HepG2 (cell line): ENCODE data around the gene VEGFA. TPM values are rescaled to one million over a fixed set of nuclear protein-coding genes. Genes with fewer than 3 reads are reported as not detected.

Experiments used
- AGO2 ChIP-seq: fragments of 200-400 bp; formaldehyde crosslinking; optimal IDR thresholded peaks from 2 replicates; pipeline ENCODE3; 2017; ENCODE audit warnings: mild to moderate bottlenecking, low read depth, low read length, moderate library complexity
- ATF1 ChIP-seq: IDR thresholded peaks from 2 replicates; pipeline ENCODE4 v1.6.1; 2016; ENCODE audit warnings: mild to moderate bottlenecking, control low read depth
- CAMTA2 ChIP-seq: sonication (generic); formaldehyde crosslinking; IDR thresholded peaks from 2 replicates; pipeline ENCODE4 v1.4.0; 2020; ENCODE audit warnings: mild to moderate bottlenecking, missing genetic modification reagents, borderline replicate concordance
- CREBL2 ChIP-seq: sonication (generic); formaldehyde crosslinking; IDR thresholded peaks from 2 replicates; pipeline ENCODE4 v1.8.1; 2023; ENCODE audit warnings: missing genetic modification reagents, mild to moderate bottlenecking, borderline replicate concordance
- GPBP1L1 ChIP-seq: sonication (generic); formaldehyde crosslinking; IDR thresholded peaks from 2 replicates; pipeline ENCODE4 v1.5.0; 2020; ENCODE audit warnings: mild to moderate bottlenecking, missing genetic modification reagents
- HIC2 ChIP-seq: sonication (generic); formaldehyde crosslinking; IDR thresholded peaks from 2 replicates; pipeline ENCODE4 v1.9.0; 2022; ENCODE audit warnings: low read depth, missing genetic modification reagents
- HMG20B ChIP-seq: conservative IDR thresholded peaks from 2 replicates; pipeline ENCODE4 v1.6.1; 2016; ENCODE audit warnings: missing genetic modification reagents, missing compliant biosample characterization
- MEF2D ChIP-seq: sonication (generic); formaldehyde crosslinking; IDR thresholded peaks from 2 replicates; pipeline ENCODE4 v1.5.1; 2020; ENCODE audit warnings: mild to moderate bottlenecking, missing genetic modification reagents
- MTA1 ChIP-seq: sonication (generic); formaldehyde crosslinking; IDR thresholded peaks from 2 replicates; pipeline ENCODE4 v1.4.0; 2020; ENCODE audit warnings: missing genetic modification reagents, mild to moderate bottlenecking, borderline replicate concordance
- MTA3 ChIP-seq: sonication (generic); formaldehyde crosslinking; IDR thresholded peaks from 2 replicates; pipeline ENCODE4 v1.4.0; 2020; ENCODE audit warnings: missing genetic modification reagents
- NFIC ChIP-seq: IDR thresholded peaks from 2 replicates; pipeline ENCODE4 v1.6.1; 2012; ENCODE audit warnings: mild to moderate bottlenecking, low read length, inconsistent platforms
- NFKB2 ChIP-seq: sonication (generic); formaldehyde crosslinking; IDR thresholded peaks from 2 replicates; pipeline ENCODE4 v1.4.0; 2020; ENCODE audit warnings: missing genetic modification reagents, borderline replicate concordance
- SP2 ChIP-seq: sonication (generic); formaldehyde crosslinking; IDR thresholded peaks from 2 replicates; pipeline ENCODE4 v1.5.1; 2020; ENCODE audit warnings: mild to moderate bottlenecking, missing genetic modification reagents
- SRSF4 ChIP-seq: fragments of 200-400 bp; formaldehyde crosslinking; IDR thresholded peaks from one replicate; pipeline ENCODE4 v1.6.1; 2018; ENCODE audit warnings: mild to moderate bottlenecking, low read depth, low read length, moderate library complexity; ENCODE audit not compliant: poor library complexity, severe bottlenecking
- THRA ChIP-seq: sonication (generic); formaldehyde crosslinking; IDR thresholded peaks from 2 replicates; pipeline ENCODE4 v1.4.0; 2020; ENCODE audit warnings: missing genetic modification reagents, borderline replicate concordance
- ZBTB20 ChIP-seq: sonication (generic); formaldehyde crosslinking; IDR thresholded peaks from 2 replicates; pipeline ENCODE4 v1.8.1; 2023; ENCODE audit warnings: missing genetic modification reagents, low read depth, mild to moderate bottlenecking, borderline replicate concordance
- ZFP82 ChIP-seq: sonication (generic); formaldehyde crosslinking; IDR thresholded peaks from 2 replicates; pipeline ENCODE4 v1.5.1; 2020; ENCODE audit warnings: mild to moderate bottlenecking, missing genetic modification reagents, borderline replicate concordance
- ZNF251 ChIP-seq: sonication (generic); formaldehyde crosslinking; IDR thresholded peaks from 2 replicates; pipeline ENCODE4 v1.9.0; 2021; ENCODE audit warnings: mild to moderate bottlenecking, missing genetic modification reagents
- ZNF276 ChIP-seq: sonication (generic); formaldehyde crosslinking; IDR thresholded peaks from 2 replicates; pipeline ENCODE4 v1.4.0; 2020; ENCODE audit warnings: mild to moderate bottlenecking, low read depth, missing genetic modification reagents
- ZNF430 ChIP-seq: sonication (generic); formaldehyde crosslinking; IDR thresholded peaks from 2 replicates; pipeline ENCODE4 v1.9.0; 2021; ENCODE audit warnings: mild to moderate bottlenecking, missing genetic modification reagents
- ZNF572 ChIP-seq: sonication (generic); formaldehyde crosslinking; IDR thresholded peaks from 2 replicates; pipeline ENCODE4 v1.5.1; 2020; ENCODE audit warnings: mild to moderate bottlenecking, missing genetic modification reagents
- ZNF629 ChIP-seq: sonication (generic); formaldehyde crosslinking; conservative IDR thresholded peaks from 2 replicates; pipeline ENCODE4 v1.5.0; 2020; ENCODE audit warnings: missing genetic modification reagents
- ZNF850 ChIP-seq: sonication (generic); formaldehyde crosslinking; conservative IDR thresholded peaks from 2 replicates; pipeline ENCODE4 v1.9.0; 2021; ENCODE audit warnings: mild to moderate bottlenecking, missing genetic modification reagents
- polyA plus RNA-seq, 8 experiments: library from polyadenylated mRNA; depleted of rRNA in 3 of 8; stranded (reverse) in 7 of 8; unstranded in 1 of 8; fragments of >200 nt; fragmentation: Illumina TruSeq in 4 of 8; extraction: Trizol in 4 of 8; gene quantifications; 2 replicates each; pipeline versions ENCODE4 v1.2.1 to v1.2.3, GENCODE V29; 2011 to 2016; ENCODE audit warnings: low read depth in 4 of 8, missing spikeins in 1 of 8, mixed read lengths in 1 of 8; ENCODE audit not compliant: insufficient read depth in 1 of 8
- total RNA-seq, 5 experiments: library from RNA; depleted of rRNA; stranded (reverse); fragments of >200 nt; fragmentation: Illumina TruSeq; extraction: Trizol; gene quantifications; 2 replicates each; pipeline ENCODE4 v1.2.3, GENCODE V29; 2016; ENCODE audit warnings: low read depth in 1 of 5

The VEGFA gene
- total and polyA plus RNA-seq, 2 of the 13 experiments (the other 11 are each of a cell fraction or from before 2014, with no cell fraction given): 68.1 to 629 TPM

- TF ChIP-seq CREBL2 (CRISPR knock-in tag) (no peak), MTA1 (CRISPR knock-in tag) (0 out of 2 replicates have a peak, but pooled peaks have one; percentile 15), ZNF629 (CRISPR knock-in tag) (no peak), ZNF276 (CRISPR knock-in tag) (no peak), HMG20B (CRISPR knock-in tag) (no peak), GPBP1L1 (no peak), AGO2 (peak; percentile 25), MEF2D (CRISPR knock-in tag) (no peak; the same call in 1 of the 2 replicates), SRSF4 (no peak), THRA (CRISPR knock-in tag) (no peak), MTA3 (CRISPR knock-in tag) (no peak), ZNF572 (0 out of 2 replicates have a peak, but pooled peaks have one; percentile 78), ZNF430 (CRISPR knock-in tag) (no peak; the same call in 1 of the 2 replicates), ATF1 (CRISPR knock-in tag) (no peak), NFIC (no peak), ZFP82 (CRISPR knock-in tag) (no peak), ZNF850 (no peak), NFKB2 (0 out of 2 replicates have a peak, but pooled peaks have one; percentile 24), SP2 (CRISPR knock-in tag) (no peak), CAMTA2 (CRISPR knock-in tag) (no peak), ZBTB20 (CRISPR knock-in tag) (0 out of 2 replicates have a peak, but pooled peaks have one; percentile 5), HIC2 (CRISPR knock-in tag) (0 out of 2 replicates have a peak, but pooled peaks have one; percentile 6), ZNF251 (CRISPR knock-in tag) (no peak)
These were observed 4.2 kb downstream of the VEGFA start (continued) for GRCh38 chr6:43773980-43774775.
